Measurements from ENCODE around the gene CRPPA. TPM values are rescaled to one million over a fixed set of nuclear protein-coding genes. Genes with fewer than 3 reads are reported as not detected.

CRPPA gene
- total RNA-seq, 1 donor from 2014 or later = 1.3 TPM

GRCh38 chr7:16417906-16418305 is 3.4 kb downstream of the CRPPA start:
- peaks cover 4% of the 10 kb centered on the region for H3K27me3 Mint-ChIP-seq
- peaks cover 18% of the 10 kb centered on the region for H3K4me1 Mint-ChIP-seq
- peaks cover 2% of the 10 kb centered on the region for H3K36me3 Mint-ChIP-seq (ENCODE audit: low read depth)
- intact Hi-C loops (cut with micrococcal nuclease) = no loop called here
- H3K4me3 Mint-ChIP-seq = no peak overlapping the region
- H3K9me3 Mint-ChIP-seq = peaks cover 11% of the 10 kb centered on the region
- DNase-seq = no peak
- no peak overlapping the region for H3K27ac Mint-ChIP-seq

DNA sequence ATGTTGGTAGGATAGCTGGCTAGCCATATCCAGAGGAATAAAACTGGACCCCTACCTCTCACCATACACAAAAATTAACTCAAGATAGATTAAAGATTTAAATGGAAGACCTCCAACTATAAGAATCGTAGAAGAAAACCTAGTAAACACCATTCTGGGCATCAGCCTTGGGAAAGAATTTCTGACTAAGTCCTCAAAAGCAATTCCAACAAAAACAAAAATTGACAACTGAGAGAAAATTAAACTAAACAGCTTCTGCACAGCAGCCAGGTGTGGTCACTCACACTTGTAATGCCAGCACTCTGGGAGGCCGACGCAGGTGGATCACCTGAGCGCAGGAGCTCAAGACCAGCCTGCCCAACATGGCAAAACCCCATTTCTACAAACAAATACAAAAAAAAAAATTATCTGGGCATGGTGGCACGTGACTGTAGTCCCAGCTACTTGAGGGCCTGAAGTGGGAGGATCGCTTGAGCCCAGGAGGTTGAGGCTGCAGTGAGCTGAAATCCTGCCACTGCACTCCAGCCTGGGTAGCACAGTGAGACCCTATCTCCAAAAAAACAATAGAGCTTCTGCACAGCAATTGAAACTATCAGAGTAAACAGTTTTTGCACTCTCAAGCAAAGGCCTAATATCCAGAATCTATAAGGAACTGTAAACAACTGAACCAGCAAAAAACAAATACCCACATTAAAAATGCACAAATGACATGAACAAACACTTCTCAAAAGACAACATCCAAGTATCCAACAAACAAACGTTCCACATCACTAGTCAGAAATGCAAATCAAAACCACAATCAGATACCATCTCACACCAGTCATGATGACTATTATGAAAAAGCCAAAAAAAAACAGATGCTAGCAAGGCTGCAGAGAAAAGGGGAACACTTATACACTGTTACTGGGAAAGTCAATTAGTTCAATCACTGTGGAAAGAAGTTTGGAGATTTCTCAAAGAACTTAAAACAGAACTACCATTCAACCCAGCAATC is 4.8 kb downstream of the CRPPA start:
- H3K9me3 Mint-ChIP-seq = peaks cover 11% of the 10 kb centered on the region
- no peak overlapping the region for H3K4me3 Mint-ChIP-seq
- H3K27ac Mint-ChIP-seq = no peak overlapping the region
- peaks cover 4% of the 10 kb centered on the region for H3K27me3 Mint-ChIP-seq
- peaks cover 2% of the 10 kb centered on the region for H3K36me3 Mint-ChIP-seq (ENCODE audit: low read depth)
- intact Hi-C loops (cut with micrococcal nuclease) = no loop called here
- no peak for DNase-seq
- H3K4me1 Mint-ChIP-seq = peaks cover 18% of the 10 kb centered on the region

- intact Hi-C loops (cut with micrococcal nuclease) = no loop called here
- Mint-ChIP-seq H3K4me1 (peaks cover 5% of the 10 kb centered on the region), H3K9me3 (peaks cover 4% of the 10 kb centered on the region), H3K36me3 (ENCODE audit: low read depth) (no peaks in the 10 kb centered on the region), H3K4me3 (no peak overlapping the region), H3K27me3 (peaks cover 4% of the 10 kb centered on the region), H3K27ac (no peak overlapping the region)
- no peak for DNase-seq
Measured at GRCh38 chr7:16412274-16413254, 8.8 kb downstream of the CRPPA start.

DNA sequence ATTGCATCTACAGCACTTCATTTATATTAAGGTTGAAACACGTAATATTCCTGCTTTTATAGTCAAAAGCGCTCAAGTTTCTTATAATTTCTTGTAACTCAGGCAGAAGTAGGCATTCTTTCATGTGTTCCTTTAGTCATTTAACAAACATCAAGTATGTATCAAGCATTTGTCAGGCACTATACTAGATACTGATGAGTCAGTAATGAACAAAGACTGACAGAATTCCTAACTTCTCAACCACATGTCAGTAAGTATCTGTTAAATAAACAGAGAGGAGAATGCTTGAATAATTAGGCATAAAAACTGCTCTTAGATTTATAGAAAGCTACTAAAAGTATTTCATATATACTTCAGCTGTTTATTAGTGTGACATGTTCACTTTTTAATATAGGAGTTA is 9.9 kb downstream of the CRPPA start:
- Mint-ChIP-seq H3K27ac (no peak overlapping the region), H3K9me3 (no peaks in the 10 kb centered on the region), H3K4me3 (no peak overlapping the region), H3K36me3 (ENCODE audit: low read depth) (no peaks in the 10 kb centered on the region), H3K27me3 (peaks cover 4% of the 10 kb centered on the region), H3K4me1 (no peaks in the 10 kb centered on the region)
- intact Hi-C loops (cut with micrococcal nuclease) = no loop called here
- DNase-seq = no peak

GRCh38 chr7:16409777-16410176 is 11.6 kb downstream of the CRPPA start:
- no peak overlapping the region for H3K4me3 Mint-ChIP-seq

DNA sequence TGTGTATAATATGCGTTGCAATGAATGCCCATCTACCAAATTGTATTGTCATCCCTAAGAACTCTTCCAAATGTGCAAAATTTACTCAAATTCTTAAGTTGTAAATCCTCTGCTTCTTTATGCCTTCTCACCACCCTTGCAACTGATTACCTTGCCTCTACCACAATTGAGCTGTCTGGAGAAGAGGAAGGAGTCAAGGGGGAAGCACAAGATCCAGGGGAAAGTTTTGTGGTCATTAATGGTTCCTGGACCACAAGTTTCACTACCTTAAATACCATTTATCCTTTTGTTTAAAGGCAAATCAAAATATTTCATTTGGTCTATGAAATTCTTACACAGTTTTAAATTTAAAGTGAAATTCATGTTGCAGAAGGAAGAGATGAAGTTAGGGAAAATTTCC is 16.7 kb downstream of the CRPPA start:
- no peaks in the 10 kb centered on the region for H3K4me1 Mint-ChIP-seq
- intact Hi-C loops (cut with micrococcal nuclease) = no loop called here

More at GRCh38 chr7:16409777-16410176, 11.6 kb downstream of the CRPPA start:
- Mint-ChIP-seq H3K4me1 (no peaks in the 10 kb centered on the region), H3K9me3 (no peaks in the 10 kb centered on the region), H3K27ac (no peak overlapping the region), H3K27me3 (peaks cover 4% of the 10 kb centered on the region), H3K36me3 (ENCODE audit: low read depth) (no peaks in the 10 kb centered on the region)
- no peak for DNase-seq
- intact Hi-C loops (cut with micrococcal nuclease) = no loop called here

GRCh38 chr7:16403475-16403874 is 17.9 kb downstream of the CRPPA start:
- Mint-ChIP-seq H3K36me3 (ENCODE audit: low read depth) (peaks cover 2% of the 10 kb centered on the region), H3K9me3 (peaks cover 17% of the 10 kb centered on the region), H3K4me3 (no peak overlapping the region), H3K27me3 (no peaks in the 10 kb centered on the region), H3K27ac (no peak overlapping the region), H3K4me1 (no peaks in the 10 kb centered on the region)
- DNase-seq = no peak
- intact Hi-C loops (cut with micrococcal nuclease) = no loop called here

More for the DNA sequence above, 16.7 kb downstream of the CRPPA start:
- Mint-ChIP-seq H3K27ac (no peak overlapping the region), H3K4me3 (no peak overlapping the region), H3K36me3 (ENCODE audit: low read depth) (no peaks in the 10 kb centered on the region), H3K9me3 (peaks cover 13% of the 10 kb centered on the region), H3K27me3 (no peaks in the 10 kb centered on the region)
- no peak for DNase-seq

GRCh38 chr7:16402940-16403339 is 18.4 kb downstream of the CRPPA start:
- peaks cover 2% of the 10 kb centered on the region for H3K36me3 Mint-ChIP-seq (ENCODE audit: low read depth)
- H3K27ac Mint-ChIP-seq = no peak overlapping the region
- DNase-seq = no peak
- H3K4me1 Mint-ChIP-seq = no peaks in the 10 kb centered on the region
- intact Hi-C loops (cut with micrococcal nuclease) = no loop called here
- peaks cover 17% of the 10 kb centered on the region for H3K9me3 Mint-ChIP-seq
- H3K27me3 Mint-ChIP-seq = no peaks in the 10 kb centered on the region
- H3K4me3 Mint-ChIP-seq = no peak overlapping the region

GRCh38 chr7:16402091-16402490 is 19.2 kb downstream of the CRPPA start:
- peaks cover 2% of the 10 kb centered on the region for H3K36me3 Mint-ChIP-seq (ENCODE audit: low read depth)
- no peak overlapping the region for H3K27ac Mint-ChIP-seq
- DNase-seq = no peak
- H3K9me3 Mint-ChIP-seq = peaks cover 19% of the 10 kb centered on the region
- no peaks in the 10 kb centered on the region for H3K27me3 Mint-ChIP-seq
- no peaks in the 10 kb centered on the region for H3K4me1 Mint-ChIP-seq
- intact Hi-C loops (cut with micrococcal nuclease) = no loop called here
- no peak overlapping the region for H3K4me3 Mint-ChIP-seq

GRCh38 chr7:16400893-16401275 is 20.5 kb downstream of the CRPPA start:
- no peaks in the 10 kb centered on the region for H3K27me3 Mint-ChIP-seq

GRCh38 chr7:16399916-16400892 is 21.1 kb downstream of the CRPPA start:
- no peaks in the 10 kb centered on the region for H3K4me1 Mint-ChIP-seq
- intact Hi-C loops (cut with micrococcal nuclease) = no loop called here
- H3K9me3 Mint-ChIP-seq = peaks cover 31% of the 10 kb centered on the region
- DNase-seq = no peak
- H3K27ac Mint-ChIP-seq = no peak overlapping the region
- peaks cover 7% of the 10 kb centered on the region for H3K36me3 Mint-ChIP-seq (ENCODE audit: low read depth)
- no peak overlapping the region for H3K4me3 Mint-ChIP-seq
- no peaks in the 10 kb centered on the region for H3K27me3 Mint-ChIP-seq

More at GRCh38 chr7:16400893-16401275, 20.5 kb downstream of the CRPPA start:
- peaks cover 7% of the 10 kb centered on the region for H3K36me3 Mint-ChIP-seq (ENCODE audit: low read depth)
- intact Hi-C loops (cut with micrococcal nuclease) = no loop called here
- no peak overlapping the region for H3K27ac Mint-ChIP-seq
- DNase-seq = no peak
- no peaks in the 10 kb centered on the region for H3K4me1 Mint-ChIP-seq
- peaks cover 29% of the 10 kb centered on the region for H3K9me3 Mint-ChIP-seq
- no peak overlapping the region for H3K4me3 Mint-ChIP-seq

GRCh38 chr7:16399265-16399831 is 22.0 kb downstream of the CRPPA start:
- Mint-ChIP-seq H3K27me3 (no peaks in the 10 kb centered on the region), H3K9me3 (peaks cover 31% of the 10 kb centered on the region), H3K4me1 (no peaks in the 10 kb centered on the region), H3K4me3 (no peak overlapping the region), H3K27ac (no peak overlapping the region), H3K36me3 (ENCODE audit: low read depth) (peaks cover 7% of the 10 kb centered on the region)
- intact Hi-C loops (cut with micrococcal nuclease) = no loop called here
- no peak for DNase-seq

Data from activated CD4-positive, alpha-beta T cell treated with anti-CD3 and anti-CD28 coated beads, Interleukin-2, amount 10 ng/mL, durations not matched to agents 24 days and 14 days (primary cell).